Left lung (tissue), 10 donors: ENCODE measurements around the gene RAB6D. TPM values are rescaled to one million over a fixed set of nuclear protein-coding genes. Genes with fewer than 3 reads are reported as not detected.
A peak's percentile ranks its signal among the peaks of the same experiment; 100 is the strongest.
"Not testable (repeated sequence)": the region's sequence is repeated elsewhere in the genome, so short reads cannot be mapped to it uniquely, and the experiment has no call there.

Experiments used
- ATAC-seq: fragments of 200-7000 bp; cut with Tn5 transposase; one replicate; pipeline ENCODE4 v1.9.1; 2020; ENCODE audit warnings: moderate library complexity
- DNase-seq, 4 donors: peaks; one replicate each; pipeline ENCODE4 v3.0.0-alpha.2; 2013 to 2020
- H3K27ac ChIP-seq, 2 donors: fragments of 200-600 bp; sonication (generic) in 1 of 2; one replicate each; pipeline versions ENCODE4 v1.5.0 to v1.8.0; 2020 to 2021
- H3K27me3 ChIP-seq, 2 donors: fragments of 200-600 bp; sonication (generic) in 1 of 2; one replicate each; pipeline versions ENCODE4 v1.5.0 to v1.8.0; 2020 to 2021
- H3K36me3 ChIP-seq, 2 donors: fragments of 200-600 bp; sonication (generic) in 1 of 2; one replicate each; pipeline versions ENCODE4 v1.5.0 to v1.8.0; 2020 to 2021
- H3K4me1 ChIP-seq, 2 donors: fragments of 200-600 bp; one replicate each; pipeline ENCODE4 v1.8.0; 2021
- H3K4me3 ChIP-seq, 2 donors: fragments of 200-600 bp; sonication (generic) in 1 of 2; one replicate each; pipeline versions ENCODE4 v1.5.0 to v1.8.0; 2020 to 2021; ENCODE audit warnings: mild to moderate bottlenecking in 1 of 2
- H3K9me3 ChIP-seq, 2 donors: fragments of 200-600 bp; sonication (generic) in 1 of 2; one replicate each; pipeline versions ENCODE4 v1.5.0 to v1.8.0; 2020 to 2021
- intact Hi-C, 2 donors: fragments of 100-400 bp; cut with DNase I; formaldehyde crosslinking; loops; one replicate each; pipeline versions ENCODE4 v1.11.2 to v1.14.2; 2022
- polyA plus RNA-seq, 6 donors: library from polyadenylated mRNA; unstranded; fragments of 120-200 nt; gene quantifications; one replicate each; pipeline ENCODE4 v1.2.1, GENCODE V29; 2013; ENCODE audit not compliant: insufficient read length in 6 of 6
- total RNA-seq, 2 donors: library from RNA; stranded (reverse); fragmentation: NEBNext Ultra II Directional; extraction: Animal tissue kit (Norgen Biotek cat#: 25700); gene quantifications; one replicate each; pipeline ENCODE4 v1.2.1, GENCODE V29; 2021
- TF ChIP-seq, protein P1 (sequence below), 2 donors: fragments of 200-600 bp; sonication (generic) in 1 of 2; IDR thresholded peaks; one replicate each; pipeline versions ENCODE4 v1.5.0 to v1.8.0; 2021; ENCODE audit warnings: antibody characterized with exemption in 2 of 2
- donor health status: DM: no; HTN: yes; CAD: no.
- donor health status: DM: no; HTN: no; CAD: no.

The RAB6D gene
- total and polyA plus RNA-seq, 8 donors: 1.5 to 2.5 (median 2.1) TPM; not detected in 2

DNA sequence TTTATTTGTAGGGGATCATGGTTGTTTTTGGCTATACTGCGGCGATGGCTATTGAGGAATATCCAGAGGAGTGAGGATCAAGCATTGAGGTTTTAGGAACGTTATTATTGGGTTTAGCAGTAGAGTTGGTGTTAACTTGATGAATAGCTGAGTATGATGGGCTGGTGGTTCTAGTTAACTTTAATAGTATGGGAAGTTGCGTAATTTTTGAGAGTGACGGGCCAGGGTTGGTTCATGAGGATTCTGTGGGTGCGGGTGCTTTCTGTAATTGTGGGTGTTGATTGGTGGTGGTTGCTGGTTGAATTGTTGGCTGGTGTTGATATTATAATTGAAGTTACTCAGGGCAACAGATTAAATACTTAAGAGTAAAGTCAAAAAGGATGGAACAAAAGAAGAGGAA lies 6.0 kb upstream of the RAB6D start:
- TF ChIP-seq, protein P1, sequence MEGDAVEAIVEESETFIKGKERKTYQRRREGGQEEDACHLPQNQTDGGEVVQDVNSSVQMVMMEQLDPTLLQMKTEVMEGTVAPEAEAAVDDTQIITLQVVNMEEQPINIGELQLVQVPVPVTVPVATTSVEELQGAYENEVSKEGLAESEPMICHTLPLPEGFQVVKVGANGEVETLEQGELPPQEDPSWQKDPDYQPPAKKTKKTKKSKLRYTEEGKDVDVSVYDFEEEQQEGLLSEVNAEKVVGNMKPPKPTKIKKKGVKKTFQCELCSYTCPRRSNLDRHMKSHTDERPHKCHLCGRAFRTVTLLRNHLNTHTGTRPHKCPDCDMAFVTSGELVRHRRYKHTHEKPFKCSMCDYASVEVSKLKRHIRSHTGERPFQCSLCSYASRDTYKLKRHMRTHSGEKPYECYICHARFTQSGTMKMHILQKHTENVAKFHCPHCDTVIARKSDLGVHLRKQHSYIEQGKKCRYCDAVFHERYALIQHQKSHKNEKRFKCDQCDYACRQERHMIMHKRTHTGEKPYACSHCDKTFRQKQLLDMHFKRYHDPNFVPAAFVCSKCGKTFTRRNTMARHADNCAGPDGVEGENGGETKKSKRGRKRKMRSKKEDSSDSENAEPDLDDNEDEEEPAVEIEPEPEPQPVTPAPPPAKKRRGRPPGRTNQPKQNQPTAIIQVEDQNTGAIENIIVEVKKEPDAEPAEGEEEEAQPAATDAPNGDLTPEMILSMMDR (IDR thresholded peaks at IDR 0.05): no peak
- peaks cover 1 to 30% of the 10 kb centered on the region in 2 donors for H3K27me3 ChIP-seq
- intact Hi-C loops: no loop called here

DNA sequence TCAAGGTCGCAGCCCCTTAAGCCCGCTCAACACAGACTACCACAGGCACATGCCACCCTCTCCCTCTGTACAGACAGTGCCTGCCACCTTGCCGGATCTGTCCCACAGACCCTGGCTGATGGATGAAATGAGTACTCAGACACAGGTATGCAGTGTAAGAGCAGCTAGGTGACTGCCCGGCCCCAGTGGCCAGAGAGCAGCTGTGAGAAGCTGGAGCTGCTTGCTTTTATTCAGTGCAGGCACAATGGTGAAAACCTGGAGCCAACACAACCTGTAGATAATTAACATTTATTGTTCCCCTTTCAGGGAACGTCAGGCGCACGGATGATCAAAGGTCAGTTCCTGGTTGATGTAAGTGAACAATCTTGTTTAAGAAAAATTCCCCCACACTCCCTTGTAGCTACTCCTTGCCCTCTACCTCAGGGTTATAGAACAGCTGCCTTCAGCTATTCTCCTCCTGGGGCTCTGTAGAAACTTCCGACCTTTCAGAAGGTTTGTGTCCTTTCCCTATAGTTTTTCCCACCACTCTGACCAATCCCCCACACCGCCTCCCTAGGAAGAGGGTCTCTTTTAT lies 4.6 kb upstream of the RAB6D start:
- ATAC-seq, H3K27ac ChIP-seq, intact Hi-C loops, H3K4me3 ChIP-seq, H3K36me3 ChIP-seq, H3K9me3 ChIP-seq, H3K4me1 ChIP-seq: not testable (repeated sequence)
- DNase-seq: peak in 1 of 4 donors; percentile 28
- peaks cover 15 to 44% of the 10 kb centered on the region in 2 donors for H3K27me3 ChIP-seq

More for the DNA sequence above, 6.0 kb upstream of the RAB6D start:
- no peak overlapping the region for H3K4me3 ChIP-seq
- no peak overlapping the region for H3K27ac ChIP-seq
- no peaks in the 10 kb centered on the region for H3K9me3 ChIP-seq
- no peaks in the 10 kb centered on the region for H3K4me1 ChIP-seq
- no peak for DNase-seq
- H3K36me3 ChIP-seq: no peaks in the 10 kb centered on the region
- ATAC-seq: no peak

DNA sequence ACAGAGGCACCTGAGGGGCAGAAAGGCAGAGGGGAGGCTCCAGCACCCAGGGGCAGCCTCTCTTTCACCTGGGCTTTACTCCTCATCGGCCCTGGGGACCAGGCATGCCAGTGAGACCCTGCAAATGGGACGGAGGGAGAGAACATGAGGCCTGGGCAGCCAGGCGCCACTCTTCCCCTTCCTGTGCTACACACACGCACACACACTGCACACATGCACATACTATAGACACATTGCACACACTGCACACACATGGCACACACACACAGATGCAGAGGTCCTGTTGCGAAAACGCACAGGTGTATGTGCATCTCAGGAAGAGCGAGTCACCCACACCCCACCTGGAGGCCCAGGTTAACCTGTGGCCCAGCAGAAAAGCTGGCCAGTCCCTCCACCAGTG lies 3.4 kb upstream of the RAB6D start:
- Histone ChIP-seq H3K4me1 (no peaks in the 10 kb centered on the region), H3K4me3 (no peak overlapping the region), H3K27me3 (peaks cover 15 to 53% of the 10 kb centered on the region in 2 donors), H3K36me3 (no peaks in the 10 kb centered on the region), H3K9me3 (no peaks in the 10 kb centered on the region), H3K27ac (no peak overlapping the region)
- intact Hi-C loops: no loop called here
- ATAC-seq (no peak), DNase-seq (peak in 1 of 4 donors; percentile 24)
- TF ChIP-seq, protein P1 (IDR thresholded peaks at IDR 0.05): no peak

DNA sequence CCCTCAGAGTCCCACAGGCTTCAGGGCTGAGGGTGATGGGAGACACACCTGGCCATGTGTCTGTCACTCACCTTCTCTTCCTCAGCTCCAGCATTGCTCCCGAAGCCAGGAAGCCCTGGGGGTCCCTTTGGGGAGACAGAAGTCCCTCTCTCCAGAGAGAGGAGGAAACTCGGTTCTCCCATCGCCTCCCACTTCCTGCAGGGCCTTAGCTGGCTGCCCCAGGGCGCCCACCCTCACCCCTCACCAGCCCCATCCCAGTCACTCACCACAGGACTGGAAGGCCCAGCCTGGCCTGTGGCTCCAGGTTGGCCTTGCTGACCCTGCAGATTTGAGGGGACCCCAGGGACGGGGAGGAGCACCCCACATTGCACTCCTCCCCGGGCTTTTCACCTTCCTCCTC lies 2.7 kb upstream of the RAB6D start:
- intact Hi-C loops: no loop called here
- DNase-seq: peak in 1 of 4 donors; percentile 41
- H3K36me3 ChIP-seq: no peaks in the 10 kb centered on the region
- no peaks in the 10 kb centered on the region for H3K9me3 ChIP-seq
- no peak for ATAC-seq
- TF ChIP-seq, protein P1 (IDR thresholded peaks at IDR 0.05): no peak
- H3K4me1 ChIP-seq: no peaks in the 10 kb centered on the region
- H3K27me3 ChIP-seq: peaks cover 21 to 60% of the 10 kb centered on the region in 2 donors
- no peak overlapping the region for H3K27ac ChIP-seq
- no peak overlapping the region for H3K4me3 ChIP-seq

DNA sequence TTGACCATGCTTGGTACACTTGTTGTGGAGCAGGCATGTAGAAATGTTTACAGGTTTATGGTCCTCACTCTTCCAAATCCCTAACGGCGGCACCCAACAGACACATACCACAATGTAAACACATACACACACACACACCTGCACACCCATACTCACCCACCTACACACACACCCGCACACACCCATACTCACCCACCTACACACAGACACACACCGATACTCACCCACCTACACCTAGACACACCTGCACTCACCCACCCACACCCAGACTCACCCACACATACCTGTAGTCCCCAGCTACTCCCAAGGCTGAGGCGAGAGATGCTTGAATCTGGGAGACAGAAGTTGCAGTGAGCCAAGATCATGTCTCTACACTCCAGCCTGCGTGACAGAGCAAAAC lies 1.5 kb upstream of the RAB6D start:
- H3K9me3 ChIP-seq: no peaks in the 10 kb centered on the region
- H3K36me3 ChIP-seq: no peaks in the 10 kb centered on the region
- no peak overlapping the region for H3K27ac ChIP-seq
- no peaks in the 10 kb centered on the region for H3K4me1 ChIP-seq
- TF ChIP-seq, protein P1 (IDR thresholded peaks at IDR 0.05): no peak
- no peak overlapping the region for H3K4me3 ChIP-seq
- DNase-seq: no peak
- intact Hi-C loops: no loop called here
- peaks cover 32 to 72% of the 10 kb centered on the region in 2 donors for H3K27me3 ChIP-seq
- no peak for ATAC-seq

DNA sequence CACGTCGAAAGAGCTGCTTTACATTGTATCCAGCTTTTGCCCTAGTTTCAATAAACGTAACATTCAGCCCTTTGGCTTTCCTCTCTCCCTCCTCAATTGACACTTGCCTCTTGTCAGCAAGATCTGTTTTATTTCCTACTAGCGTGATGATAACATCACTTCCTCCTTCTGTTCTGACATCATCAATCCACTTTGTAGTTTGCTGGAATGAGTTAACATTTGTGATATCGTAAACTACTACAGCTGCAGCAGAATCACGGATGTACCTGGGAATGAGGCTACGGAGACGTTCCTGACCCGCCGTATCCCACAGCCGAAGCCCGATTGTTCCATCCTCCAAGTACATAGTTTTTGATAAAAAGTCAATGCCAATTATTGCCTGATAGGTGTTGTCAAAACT lies 755 bp downstream of the RAB6D start:
- H3K9me3 ChIP-seq, H3K27ac ChIP-seq, H3K4me1 ChIP-seq, H3K36me3 ChIP-seq, intact Hi-C loops, H3K4me3 ChIP-seq, DNase-seq, ATAC-seq: not testable (repeated sequence)
- peaks cover 33 to 80% of the 10 kb centered on the region in 2 donors for H3K27me3 ChIP-seq

DNA sequence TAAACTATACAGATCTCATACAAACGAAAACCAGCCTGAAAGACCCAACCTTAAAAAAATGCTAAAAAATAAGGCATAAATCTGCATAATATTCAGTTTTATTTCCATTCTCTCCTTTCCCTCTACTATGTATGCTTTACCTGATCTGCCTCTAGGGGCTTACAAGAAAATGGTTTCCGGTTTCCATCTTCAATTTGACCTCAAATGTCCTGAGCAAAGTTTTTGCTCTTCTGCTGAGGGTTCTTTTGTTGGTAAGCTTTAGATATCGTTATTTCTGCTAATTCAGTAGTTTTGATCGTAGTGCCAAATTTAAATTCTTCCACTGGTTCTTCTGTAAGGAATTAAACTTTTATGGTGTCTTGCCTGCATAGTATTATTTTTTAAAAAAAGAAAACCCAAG lies 2.2 kb downstream of the RAB6D start:
- ATAC-seq, DNase-seq, H3K27ac ChIP-seq, H3K9me3 ChIP-seq, H3K4me3 ChIP-seq, H3K4me1 ChIP-seq, intact Hi-C loops, H3K36me3 ChIP-seq: not testable (repeated sequence)
- H3K27me3 ChIP-seq: peaks cover 33 to 68% of the 10 kb centered on the region in 2 donors

DNA sequence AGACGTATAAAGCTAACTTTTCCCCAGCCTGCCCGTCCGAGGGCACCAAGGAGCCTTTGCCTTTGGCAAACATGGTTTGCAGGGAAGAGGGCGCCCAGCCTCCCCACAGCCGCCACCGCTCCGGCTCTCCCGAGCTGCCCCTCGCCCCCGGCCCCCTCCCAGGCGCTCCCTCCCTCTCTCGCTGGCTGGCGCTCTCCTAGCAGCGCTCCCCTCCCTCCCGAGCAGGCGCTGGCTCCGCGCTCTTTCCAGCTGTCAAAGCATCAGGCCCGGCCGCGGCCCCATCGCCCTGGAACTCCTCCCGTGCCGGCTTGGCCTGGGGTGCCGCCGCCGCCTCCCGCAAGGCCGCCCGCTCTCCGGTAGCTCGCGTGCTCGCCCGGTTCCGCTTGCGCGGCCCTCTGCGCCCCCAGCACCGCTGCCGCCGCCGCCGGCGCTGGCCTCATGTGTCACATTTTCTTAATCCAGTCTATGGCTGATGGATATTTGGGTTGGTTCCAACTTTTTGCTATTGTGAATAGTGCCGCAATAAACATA lies 10.7 kb downstream of the RAB6D start:
- H3K4me1 ChIP-seq, H3K27ac ChIP-seq, DNase-seq, ATAC-seq, H3K4me3 ChIP-seq, H3K36me3 ChIP-seq, H3K9me3 ChIP-seq, intact Hi-C loops: not testable (repeated sequence)
- H3K27me3 ChIP-seq: peaks cover 3 to 25% of the 10 kb centered on the region in 2 donors
